ENCODE measurements around the gene ZMYM4. TPM values are rescaled to one million over a fixed set of nuclear protein-coding genes. Genes with fewer than 3 reads are reported as not detected.

The ZMYM4 gene
- polyA plus RNA-seq, 1 donor (not counting 4 experiments of a cell fraction or from before 2014, with no cell fraction given), result 24.8 TPM

DNA sequence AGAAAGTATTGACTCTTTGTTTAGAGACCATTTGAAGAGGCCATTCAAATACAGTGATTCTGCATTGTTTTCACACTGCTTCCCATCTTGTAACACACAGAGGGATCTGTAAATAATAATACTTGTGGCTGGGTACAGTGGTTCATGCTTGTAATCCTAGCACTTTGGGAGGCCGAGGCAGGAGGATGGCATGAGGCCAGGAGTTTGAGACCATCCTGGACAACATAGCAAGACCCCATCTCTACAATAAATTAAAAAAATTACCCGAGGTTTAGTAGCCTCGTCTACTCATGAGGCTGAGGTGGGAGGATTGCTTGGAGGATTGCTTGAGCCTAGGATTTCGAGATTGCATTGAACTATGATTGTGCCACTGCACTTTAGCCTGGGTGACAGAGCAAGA is 5.7 kb downstream of the ZMYM4 start:
- H3K4me2 ChIP-seq (ENCODE audit: control insufficient read depth, extremely low read depth, insufficient read depth, low read depth, low read length), result no peak overlapping the region
- peaks cover 0 to 6% of the 10 kb centered on the region in 2 experiments for H3K36me3 ChIP-seq (ENCODE audit: control insufficient read depth in 2 of 2, extremely low read depth in 1 of 2, insufficient read depth in 2 of 2, low read length in 2 of 2)
- no peaks in the 10 kb centered on the region for H3K9me1 ChIP-seq (ENCODE audit: control insufficient read depth, extremely low read depth, insufficient read depth, low read length)
- no peak overlapping the region for H2AFZ ChIP-seq (ENCODE audit: control insufficient read depth, low read length)
- H4K20me1 ChIP-seq (ENCODE audit: control insufficient read depth, extremely low read depth, insufficient read depth, low read length), result no peaks in the 10 kb centered on the region
- no peak overlapping the region for H3K4me3 ChIP-seq (ENCODE audit: control insufficient read depth in 2 of 3, extremely low read depth in 1 of 3, insufficient read depth in 2 of 3, low read depth in 1 of 3, low read length in 3 of 3)
- H3K27me3 ChIP-seq (ENCODE audit: control insufficient read depth, extremely low read depth, insufficient read depth, low read length), result no peaks in the 10 kb centered on the region
- FAIRE-seq (no peak), DNase-seq (ENCODE audit: low read depth, low spot score) (no peak)
- no peak for TF ChIP-seq CTCF (optimal IDR thresholded peaks at IDR 0.05 in 1 of 3, IDR thresholded peaks at IDR 0.05 in 1 of 3, conservative IDR thresholded peaks at IDR 0.05 in 1 of 3; ENCODE audit: extremely low read depth in 1 of 3, insufficient read depth in 2 of 3, low read length in 3 of 3)
- TF ChIP-seq EZH2 (IDR thresholded peaks at IDR 0.05; ENCODE audit: low read length), result no peak
- dilution Hi-C loops (cut with MboI; ENCODE audit: extremely low pct_ligation_motif_present, low sequenced_read_pairs), result no loop called here
- no peak overlapping the region for H3K9ac ChIP-seq (ENCODE audit: control insufficient read depth, extremely low read depth, insufficient read depth, low read length)
- peaks cover 84% of the 10 kb centered on the region for H3K79me2 ChIP-seq (ENCODE audit: control insufficient read depth, insufficient read depth, low read length)
- no peak overlapping the region for H3K27ac ChIP-seq (ENCODE audit: control insufficient read depth, insufficient read depth, low read length)
- peaks cover 6% of the 10 kb centered on the region for H3K4me1 ChIP-seq (ENCODE audit: control insufficient read depth, extremely low read depth, insufficient read depth, low read length)
- no peaks in the 10 kb centered on the region for H3K9me3 ChIP-seq (ENCODE audit: control insufficient read depth, low read depth, low read length)

- Histone ChIP-seq H3K4me1 (ENCODE audit: control insufficient read depth, extremely low read depth, insufficient read depth, low read length) (no peaks in the 10 kb centered on the region), H3K9me1 (ENCODE audit: control insufficient read depth, extremely low read depth, insufficient read depth, low read length) (no peaks in the 10 kb centered on the region), H3K27me3 (ENCODE audit: control insufficient read depth, extremely low read depth, insufficient read depth, low read length) (no peaks in the 10 kb centered on the region), H3K27ac (ENCODE audit: control insufficient read depth, insufficient read depth, low read length) (no peak overlapping the region), H3K79me2 (ENCODE audit: control insufficient read depth, insufficient read depth, low read length) (peaks cover 66% of the 10 kb centered on the region), H3K36me3 (ENCODE audit: control insufficient read depth in 2 of 2, extremely low read depth in 1 of 2, insufficient read depth in 2 of 2, low read length in 2 of 2) (peaks cover 0 to 15% of the 10 kb centered on the region in 2 experiments), H2AFZ (ENCODE audit: control insufficient read depth, low read length) (no peak overlapping the region), H3K9me3 (ENCODE audit: control insufficient read depth, low read depth, low read length) (no peaks in the 10 kb centered on the region), H3K4me2 (ENCODE audit: control insufficient read depth, extremely low read depth, insufficient read depth, low read depth, low read length) (no peak overlapping the region), H3K9ac (ENCODE audit: control insufficient read depth, extremely low read depth, insufficient read depth, low read length) (no peak overlapping the region), H3K4me3 (ENCODE audit: control insufficient read depth in 2 of 3, extremely low read depth in 1 of 3, insufficient read depth in 2 of 3, low read depth in 1 of 3, low read length in 3 of 3) (no peak overlapping the region), H4K20me1 (ENCODE audit: control insufficient read depth, extremely low read depth, insufficient read depth, low read length) (no peaks in the 10 kb centered on the region)
- TF ChIP-seq EZH2 (IDR thresholded peaks at IDR 0.05; ENCODE audit: low read length) (no peak), CTCF (optimal IDR thresholded peaks at IDR 0.05 in 1 of 3, IDR thresholded peaks at IDR 0.05 in 1 of 3, conservative IDR thresholded peaks at IDR 0.05 in 1 of 3; ENCODE audit: extremely low read depth in 1 of 3, insufficient read depth in 2 of 3, low read length in 3 of 3) (no peak)
- DNase-seq (ENCODE audit: low read depth, low spot score) (no peak), FAIRE-seq (no peak)
- dilution Hi-C loops (cut with MboI; ENCODE audit: extremely low pct_ligation_motif_present, low sequenced_read_pairs), result no loop called here
Measured at GRCh38 chr1:35278886-35279554, 10.5 kb downstream of the ZMYM4 start.
